Osteoblast (primary cell): ENCODE measurements around the gene TMEM132A. TPM values are rescaled to one million over a fixed set of nuclear protein-coding genes. Genes with fewer than 3 reads are reported as not detected.

Experiments
- DNase-seq: peaks from one replicate; pipeline ENCODE4 v3.0.0; 2011; ENCODE audit warnings: low spot score, mixed read lengths; ENCODE audit not compliant: insufficient read length; ENCODE audit errors: missing footprints
- H2AFZ ChIP-seq: 2 replicates; pipeline ENCODE4 v1.6.0; 2011; ENCODE audit warnings: mild to moderate bottlenecking, low read length
- H3K27ac ChIP-seq: 2 replicates; pipeline ENCODE4 v1.5.1; 2011; ENCODE audit warnings: mild to moderate bottlenecking, low read depth, low read length, moderate library complexity
- H3K27me3 ChIP-seq: 2 replicates; pipeline ENCODE4 v1.6.0; 2012; ENCODE audit warnings: mild to moderate bottlenecking, control low read depth, inconsistent platforms, low read length, moderate library complexity; ENCODE audit not compliant: insufficient read depth
- H3K36me3 ChIP-seq: 2 replicates; pipeline ENCODE4 v1.5.1; 2011; ENCODE audit warnings: mild to moderate bottlenecking, low read length, control low read depth, moderate library complexity; ENCODE audit not compliant: insufficient read depth
- H3K4me1 ChIP-seq: 2 replicates; pipeline ENCODE4 v1.5.1; 2011; ENCODE audit warnings: mild to moderate bottlenecking, low read length, control low read depth, moderate library complexity; ENCODE audit not compliant: insufficient read depth
- H3K4me2 ChIP-seq: 2 replicates; pipeline ENCODE4 v1.6.0; 2011; ENCODE audit warnings: mild to moderate bottlenecking, low read length; ENCODE audit not compliant: insufficient read depth
- H3K4me3 ChIP-seq: fragments of 200-600 bp; sonication (generic); 3 replicates; pipeline ENCODE4 v1.5.1; 2012; ENCODE audit warnings: mild to moderate bottlenecking, low read length, inconsistent platforms; ENCODE audit not compliant: insufficient read depth
- H3K79me2 ChIP-seq: 2 replicates; pipeline ENCODE4 v1.6.0; 2012; ENCODE audit warnings: mild to moderate bottlenecking, low read length, control low read depth, inconsistent platforms; ENCODE audit not compliant: insufficient read depth
- H3K9me3 ChIP-seq: 2 replicates; pipeline ENCODE4 v1.5.1; 2011; ENCODE audit warnings: low read depth, low read length, control low read depth
- H4K20me1 ChIP-seq: 2 replicates; pipeline ENCODE4 v1.6.0; 2012; ENCODE audit warnings: mild to moderate bottlenecking, low read length, control low read depth; ENCODE audit not compliant: insufficient read depth
- total RNA-seq: library from RNA; depleted of rRNA; stranded (reverse); fragments of >200 nt; gene quantifications from 2 replicates; pipeline ENCODE4 v1.2.3, GENCODE V29; 2012
- TF ChIP-seq, protein P1 (sequence below): IDR thresholded peaks from 2 replicates; pipeline ENCODE4 v1.5.1; 2011; ENCODE audit warnings: mild to moderate bottlenecking, low read depth, low read length, moderate library complexity; ENCODE audit errors: extremely low read depth

TMEM132A gene
- total RNA-seq, 1 donor, result 19.5 TPM

DNA sequence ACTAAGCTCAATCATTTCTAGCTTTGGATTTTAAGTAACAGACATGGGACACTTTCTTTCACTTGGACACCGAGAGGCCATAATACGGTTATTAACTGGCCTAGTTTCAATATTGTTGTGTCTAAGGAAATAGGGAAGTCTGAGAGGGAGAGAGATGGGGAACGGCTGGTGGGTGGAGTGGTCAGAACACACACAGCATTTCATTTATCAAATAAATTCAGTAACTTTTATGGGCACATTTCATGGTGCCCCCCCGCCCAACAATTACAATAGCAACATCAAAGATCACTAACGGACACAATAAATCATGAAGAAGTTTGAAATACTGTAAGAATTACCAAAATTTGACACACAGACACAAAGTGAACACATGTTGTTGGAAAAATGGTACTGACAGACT is 28.6 kb upstream of the TMEM132A start:
- Histone ChIP-seq H4K20me1 (peaks cover 8% of the 10 kb centered on the region), H3K9me3 (no peaks in the 10 kb centered on the region), H2AFZ (no peak overlapping the region), H3K4me1 (no peaks in the 10 kb centered on the region), H3K27ac (no peak overlapping the region), H3K4me3 (no peak overlapping the region), H3K79me2 (peaks cover 2% of the 10 kb centered on the region), H3K27me3 (no peaks in the 10 kb centered on the region), H3K36me3 (peaks cover 71% of the 10 kb centered on the region), H3K4me2 (no peak overlapping the region)
- TF ChIP-seq, protein P1, sequence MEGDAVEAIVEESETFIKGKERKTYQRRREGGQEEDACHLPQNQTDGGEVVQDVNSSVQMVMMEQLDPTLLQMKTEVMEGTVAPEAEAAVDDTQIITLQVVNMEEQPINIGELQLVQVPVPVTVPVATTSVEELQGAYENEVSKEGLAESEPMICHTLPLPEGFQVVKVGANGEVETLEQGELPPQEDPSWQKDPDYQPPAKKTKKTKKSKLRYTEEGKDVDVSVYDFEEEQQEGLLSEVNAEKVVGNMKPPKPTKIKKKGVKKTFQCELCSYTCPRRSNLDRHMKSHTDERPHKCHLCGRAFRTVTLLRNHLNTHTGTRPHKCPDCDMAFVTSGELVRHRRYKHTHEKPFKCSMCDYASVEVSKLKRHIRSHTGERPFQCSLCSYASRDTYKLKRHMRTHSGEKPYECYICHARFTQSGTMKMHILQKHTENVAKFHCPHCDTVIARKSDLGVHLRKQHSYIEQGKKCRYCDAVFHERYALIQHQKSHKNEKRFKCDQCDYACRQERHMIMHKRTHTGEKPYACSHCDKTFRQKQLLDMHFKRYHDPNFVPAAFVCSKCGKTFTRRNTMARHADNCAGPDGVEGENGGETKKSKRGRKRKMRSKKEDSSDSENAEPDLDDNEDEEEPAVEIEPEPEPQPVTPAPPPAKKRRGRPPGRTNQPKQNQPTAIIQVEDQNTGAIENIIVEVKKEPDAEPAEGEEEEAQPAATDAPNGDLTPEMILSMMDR, result no peak
- DNase-seq, result no peak

DNA sequence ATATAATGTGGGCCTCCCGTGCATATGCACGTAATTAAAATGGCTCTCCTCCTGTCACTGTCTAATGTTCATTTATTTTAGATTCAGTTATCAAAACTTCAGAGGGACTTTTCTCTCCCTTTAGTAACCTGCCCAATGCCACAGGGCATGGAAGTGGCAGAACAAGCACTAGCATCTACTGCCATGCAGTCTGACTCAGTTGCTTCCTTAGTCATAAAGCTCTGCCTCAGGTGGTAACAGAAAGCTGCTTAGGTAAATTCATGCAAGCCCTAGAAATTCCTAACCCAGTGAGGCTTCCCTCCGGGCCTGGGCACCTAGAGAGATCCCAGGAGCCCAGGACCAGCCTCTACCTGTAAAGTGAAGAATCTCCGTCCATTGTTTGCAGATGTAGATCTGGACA is 26.8 kb upstream of the TMEM132A start:
- Histone ChIP-seq H3K79me2 (peaks cover 8% of the 10 kb centered on the region), H4K20me1 (peaks cover 8% of the 10 kb centered on the region), H3K9me3 (no peaks in the 10 kb centered on the region), H3K27me3 (no peaks in the 10 kb centered on the region), H3K4me3 (no peak overlapping the region), H3K4me1 (no peaks in the 10 kb centered on the region), H3K4me2 (no peak overlapping the region), H3K36me3 (peaks cover 76% of the 10 kb centered on the region), H2AFZ (no peak overlapping the region), H3K27ac (no peak overlapping the region)
- no peak for DNase-seq
- TF ChIP-seq, protein P1, result no peak

DNA sequence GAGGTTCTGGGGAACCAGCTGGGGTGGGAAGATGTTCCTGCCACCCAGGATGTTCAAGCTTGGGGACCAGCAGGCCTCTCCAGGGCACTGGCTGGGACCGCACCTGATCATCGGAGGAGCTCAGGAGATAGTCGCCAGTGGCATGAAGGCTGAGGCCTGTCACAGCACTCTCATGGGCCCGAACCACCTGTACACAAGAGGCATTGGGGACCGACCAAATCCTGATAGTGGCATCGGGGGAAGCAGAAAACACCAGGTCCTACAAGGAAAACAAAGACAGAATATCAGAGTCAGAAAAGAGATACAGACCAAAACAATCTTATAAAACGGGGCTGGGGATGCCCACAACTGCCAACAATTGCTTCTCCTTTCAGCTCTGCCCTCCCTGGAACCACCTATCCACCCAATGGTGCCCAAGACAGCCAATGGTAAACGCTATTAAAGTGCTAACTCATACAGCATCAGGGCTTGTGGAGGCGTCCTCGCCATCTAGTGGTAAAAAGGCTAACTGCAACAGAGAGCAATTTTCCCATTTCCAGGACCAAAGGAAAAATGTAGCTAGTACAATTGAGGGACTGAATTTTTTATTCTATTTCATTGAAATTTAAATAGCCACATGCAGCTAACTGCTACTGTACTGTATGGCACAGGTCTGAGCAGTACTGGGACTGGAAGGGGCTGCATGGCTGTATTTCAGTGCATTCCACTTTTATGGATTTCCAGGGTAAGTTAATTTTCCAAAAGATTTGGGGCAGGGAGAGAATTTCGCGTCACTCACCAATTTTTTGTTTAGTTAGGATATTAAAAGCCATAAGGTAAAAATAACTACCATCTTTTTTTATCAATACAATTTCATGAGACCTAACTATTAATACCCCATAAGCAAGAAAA is 25.0 kb upstream of the TMEM132A start:
- TF ChIP-seq, protein P1, result peak; percentile 96
- H3K9me3 ChIP-seq, result no peaks in the 10 kb centered on the region
- no peak overlapping the region for H3K4me2 ChIP-seq
- DNase-seq, result peak; percentile 93
- H3K79me2 ChIP-seq, result peaks cover 26% of the 10 kb centered on the region
- H4K20me1 ChIP-seq, result peaks cover 25% of the 10 kb centered on the region
- H3K27me3 ChIP-seq, result no peaks in the 10 kb centered on the region
- peak overlapping the region; percentile 8 for H3K27ac ChIP-seq
- peaks cover 79% of the 10 kb centered on the region for H3K36me3 ChIP-seq
- H2AFZ ChIP-seq, result no peak overlapping the region
- H3K4me3 ChIP-seq, result no peak overlapping the region
- no peaks in the 10 kb centered on the region for H3K4me1 ChIP-seq

DNA sequence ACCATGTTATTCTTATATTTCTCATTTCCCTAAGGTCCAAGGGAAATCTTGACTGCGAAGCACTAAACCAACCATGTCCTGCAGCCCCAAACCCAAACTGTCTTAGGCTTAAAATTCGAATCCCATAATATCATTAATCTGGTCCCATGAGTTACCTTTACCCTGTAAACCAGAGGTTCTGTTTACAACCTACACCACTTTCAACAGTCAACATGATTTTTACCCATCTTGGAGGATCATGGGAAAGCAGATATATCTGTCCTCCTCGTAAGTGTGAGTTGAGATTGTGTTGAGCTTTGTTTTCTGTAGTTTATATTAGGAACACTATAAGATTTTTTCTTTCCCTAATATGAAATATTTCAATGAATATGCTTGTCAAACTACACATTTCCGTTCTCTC is 24.3 kb upstream of the TMEM132A start:
- Histone ChIP-seq H3K4me1 (peaks cover 4% of the 10 kb centered on the region), H3K27ac (no peak overlapping the region), H3K27me3 (no peaks in the 10 kb centered on the region), H3K36me3 (peaks cover 73% of the 10 kb centered on the region), H4K20me1 (peaks cover 32% of the 10 kb centered on the region), H3K4me2 (no peak overlapping the region), H3K9me3 (no peaks in the 10 kb centered on the region), H2AFZ (no peak overlapping the region), H3K4me3 (no peak overlapping the region), H3K79me2 (peaks cover 33% of the 10 kb centered on the region)
- TF ChIP-seq, protein P1, result no peak
- no peak for DNase-seq
